ENCODE results near the gene ULK2.
"Not testable (repeated sequence)": the region's sequence is repeated elsewhere in the genome, so short reads cannot be mapped to it uniquely, and the experiment has no call there.

Gene ULK2

GRCh38 chr17:19768046-19768782 is 99.5 kb downstream of the ULK2 start:
- DNase-seq = no peak
- no peak for TF ChIP-seq POLR2A (IDR thresholded peaks at IDR 0.05; ENCODE audit: low read length)
- no peak for TF ChIP-seq GATA1 (IDR thresholded peaks at IDR 0.05; ENCODE audit: low read depth, low read length)

- TF ChIP-seq POLR2A (IDR thresholded peaks at IDR 0.05; ENCODE audit: low read length) (no peak), GATA1 (IDR thresholded peaks at IDR 0.05; ENCODE audit: low read depth, low read length) (no peak)
These were observed 101.1 kb downstream of the ULK2 start for GRCh38 chr17:19766421-19767270.

GRCh38 chr17:19766016-19766415 is 101.7 kb downstream of the ULK2 start:
- DNase-seq = no peak
- TF ChIP-seq GATA1 (IDR thresholded peaks at IDR 0.05; ENCODE audit: low read depth, low read length) = no peak
- TF ChIP-seq POLR2A (IDR thresholded peaks at IDR 0.05; ENCODE audit: low read length) = no peak

More at GRCh38 chr17:19766421-19767270, 101.1 kb downstream of the ULK2 start:
- DNase-seq = peak; percentile 63 to 83

- DNase-seq = not testable (repeated sequence)
These were observed 103.7 kb downstream of the ULK2 start for GRCh38 chr17:19763991-19764390.

- TF ChIP-seq GATA1 (IDR thresholded peaks at IDR 0.05; ENCODE audit: low read depth, low read length) (no peak), POLR2A (IDR thresholded peaks at IDR 0.05; ENCODE audit: low read length) (no peak)
- no peak for DNase-seq
These were observed 104.3 kb downstream of the ULK2 start for GRCh38 chr17:19763416-19763815.

GRCh38 chr17:19762515-19762961 is 105.2 kb downstream of the ULK2 start:
- peak; percentile 28 to 48 for DNase-seq

GRCh38 chr17:19760746-19761145 is 107.0 kb downstream of the ULK2 start:
- TF ChIP-seq GATA1 (IDR thresholded peaks at IDR 0.05; ENCODE audit: low read depth, low read length) = no peak
- TF ChIP-seq POLR2A (IDR thresholded peaks at IDR 0.05; ENCODE audit: low read length) = no peak
- DNase-seq = no peak

More at GRCh38 chr17:19762515-19762961, 105.2 kb downstream of the ULK2 start:
- no peak for TF ChIP-seq GATA1 (IDR thresholded peaks at IDR 0.05; ENCODE audit: low read depth, low read length)
- no peak for TF ChIP-seq POLR2A (IDR thresholded peaks at IDR 0.05; ENCODE audit: low read length)

- no peak for DNase-seq
- TF ChIP-seq POLR2A (IDR thresholded peaks at IDR 0.05; ENCODE audit: low read length) (no peak), GATA1 (IDR thresholded peaks at IDR 0.05; ENCODE audit: low read depth, low read length) (no peak)
These were observed 107.9 kb downstream of the ULK2 start for GRCh38 chr17:19759568-19760549.

GRCh38 chr17:19757536-19758180 is 110.1 kb downstream of the ULK2 start:
- TF ChIP-seq GATA1 (IDR thresholded peaks at IDR 0.05; ENCODE audit: low read depth, low read length) = no peak
- TF ChIP-seq POLR2A (IDR thresholded peaks at IDR 0.05; ENCODE audit: low read length) = no peak
- DNase-seq = no peak

GRCh38 chr17:19756546-19756945 is 111.2 kb downstream of the ULK2 start:
- TF ChIP-seq POLR2A (IDR thresholded peaks at IDR 0.05; ENCODE audit: low read length) (no peak), GATA1 (IDR thresholded peaks at IDR 0.05; ENCODE audit: low read depth, low read length) (no peak)
- DNase-seq = no peak

- DNase-seq = no peak
- TF ChIP-seq GATA1 (IDR thresholded peaks at IDR 0.05; ENCODE audit: low read depth, low read length) (no peak), POLR2A (IDR thresholded peaks at IDR 0.05; ENCODE audit: low read length) (no peak)
These were observed 111.8 kb downstream of the ULK2 start for GRCh38 chr17:19755821-19756510.

GRCh38 chr17:19755392-19755791 is 112.3 kb downstream of the ULK2 start:
- no peak for DNase-seq
- no peak for TF ChIP-seq GATA1 (IDR thresholded peaks at IDR 0.05; ENCODE audit: low read depth, low read length)
- TF ChIP-seq POLR2A (IDR thresholded peaks at IDR 0.05; ENCODE audit: low read length) = no peak

Measured in erythroblast (primary cell).